Stimulated activated CD4-positive, alpha-beta T cell treated with anti-CD3 and anti-CD28 coated beads, Interleukin-1b, Interleukin-23, amount 100 ng/mL, for 1 hour (primary cell): Measurements from ENCODE around the gene DDAH2.

ENCODE experiments used
- DNase-seq, 2 donors: peaks; one replicate each; pipeline ENCODE4 v3.0.0-alpha.2; 2020; ENCODE audit warnings: low read depth in 2 of 2

DDAH2 gene

DNA sequence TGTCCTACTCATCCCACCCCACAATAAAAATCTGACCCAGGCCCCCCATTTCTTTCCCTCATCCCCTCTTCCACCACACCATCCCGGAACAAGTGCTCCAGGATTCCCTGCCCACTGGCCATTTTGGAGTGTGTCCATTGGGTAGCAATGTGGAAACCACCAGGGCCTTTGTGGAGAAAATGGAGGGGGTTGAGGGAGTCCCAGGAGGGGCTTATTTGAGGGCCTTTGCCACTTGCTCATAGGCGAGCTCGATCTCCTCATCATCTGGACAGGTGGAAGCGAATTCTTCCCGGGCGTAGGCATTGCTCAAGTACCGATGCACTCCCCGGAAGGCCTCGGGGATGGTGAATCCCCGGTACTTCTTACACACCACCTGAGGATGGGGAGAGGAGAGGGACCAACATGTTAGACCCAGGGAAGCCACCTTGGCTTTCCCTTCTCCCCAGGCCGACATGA is 1.6 kb upstream of the DDAH2 start:
- DNase-seq = no peak

DNA sequence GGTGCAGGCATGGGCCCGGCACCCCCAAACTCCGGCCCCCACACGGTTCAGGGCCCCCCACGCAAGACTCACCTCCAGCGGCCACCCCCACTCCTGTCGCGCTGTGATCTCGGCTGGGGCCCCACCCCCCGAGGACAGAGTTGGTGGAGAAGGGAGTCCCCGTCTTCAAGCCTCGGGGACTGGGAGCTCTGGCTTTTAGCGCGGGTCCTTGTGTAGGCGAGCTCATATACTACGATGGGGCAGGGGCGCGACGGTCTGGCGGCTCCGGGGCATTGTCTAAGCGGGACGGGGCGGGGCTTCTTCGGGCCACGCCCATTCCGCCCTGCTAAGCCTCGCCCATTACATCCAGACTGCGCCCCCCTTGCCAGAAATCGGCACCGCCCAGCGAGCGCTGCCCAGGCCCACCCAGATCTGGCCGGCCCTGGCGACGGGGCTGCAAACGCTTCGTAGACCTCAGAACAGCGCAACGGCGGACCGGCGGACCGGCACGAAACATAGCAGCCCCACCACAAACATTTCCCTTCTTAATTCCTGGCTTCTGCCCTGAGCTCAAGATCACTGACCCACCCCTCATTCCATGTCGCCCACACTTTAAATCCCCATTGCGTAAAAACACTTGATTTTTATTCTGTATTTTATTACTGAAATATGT is 1.0 kb upstream of the DDAH2 start:
- DNase-seq = peak in 1 of 2 donors; percentile 50

DNA sequence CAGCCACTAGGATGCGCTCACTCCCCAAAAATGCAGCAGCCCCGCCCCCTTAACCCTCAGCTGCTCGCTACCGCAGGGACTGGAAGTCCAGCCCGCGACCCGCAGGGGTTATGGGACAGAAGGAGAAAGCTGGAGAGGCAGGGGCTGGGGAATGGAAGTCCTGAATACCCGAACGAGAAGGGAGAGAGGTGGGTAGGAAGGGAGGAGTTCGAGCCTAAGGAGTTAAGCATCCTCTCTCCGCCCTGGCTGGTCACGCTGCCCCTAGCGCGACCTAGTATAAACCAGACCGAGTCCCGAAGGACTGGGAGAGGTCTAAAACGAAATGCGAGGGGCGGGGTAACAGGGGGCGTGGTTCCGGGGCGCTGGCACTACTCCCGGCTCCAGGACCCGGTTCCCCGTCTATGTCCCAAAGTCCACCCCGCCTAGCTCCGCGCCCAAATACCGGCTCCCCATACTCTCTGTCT is 448 bp upstream of the DDAH2 start:
- peak; percentile 60 for DNase-seq

DNA sequence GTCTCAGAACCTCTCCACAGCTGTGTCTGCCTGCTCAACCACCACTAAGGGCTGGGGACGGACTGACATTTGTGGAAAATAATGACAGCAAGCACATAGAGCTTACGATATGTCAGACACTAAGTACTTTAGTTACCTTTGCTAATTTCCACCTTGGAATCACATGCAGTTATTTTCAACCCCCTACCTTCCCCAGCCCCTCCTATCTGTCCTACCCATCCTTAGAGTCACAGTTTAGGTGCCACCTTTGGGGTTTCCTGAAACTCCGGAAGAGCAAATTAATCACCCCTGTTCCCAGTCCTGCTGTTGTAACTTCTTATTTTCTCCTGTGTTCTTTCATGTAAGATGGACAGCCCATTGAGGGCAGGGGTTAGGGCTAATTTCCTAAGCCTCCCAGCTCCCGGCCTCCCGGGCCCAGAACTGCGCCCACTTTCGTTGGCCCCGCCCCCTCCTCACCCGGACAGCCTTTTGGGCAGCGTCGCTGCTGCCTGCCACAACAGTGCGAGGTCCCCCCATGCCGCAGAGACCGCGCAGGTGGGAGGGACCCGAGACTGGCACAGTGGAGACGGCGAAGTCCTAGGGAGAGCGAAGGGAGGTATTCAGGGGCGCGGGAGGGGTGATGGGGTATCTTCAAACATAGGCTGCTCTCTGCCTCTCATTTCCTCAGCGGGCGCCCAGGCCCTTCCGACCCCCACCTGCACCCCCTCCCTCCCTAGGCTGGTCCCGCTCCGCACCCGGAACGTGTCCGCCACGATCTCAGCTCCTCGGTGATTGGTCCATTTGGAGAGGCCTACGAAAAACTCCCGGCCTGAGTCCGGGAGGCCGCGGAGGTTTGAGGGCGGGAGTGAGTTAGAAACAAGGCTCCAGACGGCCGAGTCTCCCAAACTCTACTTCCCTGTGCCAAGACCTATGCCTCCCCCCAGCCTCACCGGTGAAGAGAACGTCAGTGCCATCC is 1.1 kb downstream of the DDAH2 start:
- no peak for DNase-seq

DNA sequence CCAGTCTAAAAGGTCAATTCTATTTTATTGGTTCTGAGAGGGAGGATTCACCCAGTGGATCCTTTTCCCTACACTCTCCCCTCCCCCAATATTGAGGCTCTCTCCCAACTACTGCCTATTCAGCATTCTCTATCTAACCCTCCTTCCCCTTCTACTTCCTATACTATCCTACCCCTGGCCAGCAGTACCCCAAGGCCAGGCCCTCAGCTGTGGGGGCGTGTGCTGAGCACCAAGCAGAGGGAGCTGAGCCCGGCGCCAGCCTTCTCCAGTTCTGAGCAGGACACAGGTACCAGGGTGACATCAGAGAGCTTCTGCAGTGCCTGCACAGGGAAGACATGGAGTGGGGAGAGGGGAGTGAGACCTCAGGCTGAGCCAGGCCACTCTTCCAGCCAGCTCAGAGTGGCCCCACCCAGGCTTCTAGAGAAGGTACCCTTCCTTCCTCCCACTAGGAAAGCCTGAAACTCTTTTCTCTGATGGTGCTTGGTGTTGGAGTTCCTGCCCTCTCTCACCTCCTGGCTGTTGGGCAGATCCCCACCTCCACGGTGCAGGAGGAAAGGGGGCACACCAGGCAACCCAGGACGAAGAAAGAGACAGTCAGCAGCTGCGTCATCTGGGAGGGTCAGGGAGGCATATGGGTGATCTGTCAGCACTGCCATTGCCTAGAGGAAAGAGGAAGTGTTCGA is 1.9 kb downstream of the DDAH2 start:
- DNase-seq = no peak

DNA sequence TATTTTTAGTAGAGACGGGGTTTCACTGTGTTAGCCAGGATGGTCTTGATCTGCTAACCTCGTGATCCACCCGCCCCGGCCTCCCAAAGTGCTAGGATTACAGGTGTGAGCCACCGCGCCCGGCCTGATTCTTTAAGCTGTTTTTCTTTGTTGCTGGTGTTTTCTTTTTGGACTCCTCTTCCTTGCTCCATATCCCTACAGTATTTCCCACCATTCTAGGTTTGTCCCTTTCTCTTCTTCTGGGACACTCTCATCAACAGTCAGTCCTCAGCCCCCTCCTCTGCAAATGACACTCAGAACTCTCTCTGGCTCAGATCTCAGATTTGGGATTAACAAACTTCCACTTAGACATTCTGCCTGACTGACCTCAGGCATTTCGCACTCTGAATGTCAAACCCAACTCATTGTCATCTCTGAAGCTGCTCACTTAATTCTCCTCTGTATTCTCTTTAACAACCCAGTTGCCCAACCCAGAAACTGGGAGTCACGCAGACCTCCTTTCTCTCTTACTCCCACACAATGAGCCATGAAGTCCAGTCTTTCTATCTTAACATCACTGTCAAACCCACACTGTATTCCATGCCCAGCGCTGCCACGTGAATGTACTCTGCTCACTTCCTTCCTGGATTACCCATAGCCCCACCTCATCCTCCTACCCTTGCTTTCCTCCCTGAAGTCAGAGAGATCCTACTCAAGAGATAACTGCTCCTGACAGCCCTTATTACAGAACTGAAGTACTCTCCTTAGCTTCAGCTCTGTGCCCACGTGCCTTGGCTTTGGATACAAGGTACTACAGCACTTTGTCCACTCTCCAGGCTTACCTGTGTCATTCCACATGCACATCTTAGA is 3.4 kb downstream of the DDAH2 start:
- DNase-seq = no peak

DNA sequence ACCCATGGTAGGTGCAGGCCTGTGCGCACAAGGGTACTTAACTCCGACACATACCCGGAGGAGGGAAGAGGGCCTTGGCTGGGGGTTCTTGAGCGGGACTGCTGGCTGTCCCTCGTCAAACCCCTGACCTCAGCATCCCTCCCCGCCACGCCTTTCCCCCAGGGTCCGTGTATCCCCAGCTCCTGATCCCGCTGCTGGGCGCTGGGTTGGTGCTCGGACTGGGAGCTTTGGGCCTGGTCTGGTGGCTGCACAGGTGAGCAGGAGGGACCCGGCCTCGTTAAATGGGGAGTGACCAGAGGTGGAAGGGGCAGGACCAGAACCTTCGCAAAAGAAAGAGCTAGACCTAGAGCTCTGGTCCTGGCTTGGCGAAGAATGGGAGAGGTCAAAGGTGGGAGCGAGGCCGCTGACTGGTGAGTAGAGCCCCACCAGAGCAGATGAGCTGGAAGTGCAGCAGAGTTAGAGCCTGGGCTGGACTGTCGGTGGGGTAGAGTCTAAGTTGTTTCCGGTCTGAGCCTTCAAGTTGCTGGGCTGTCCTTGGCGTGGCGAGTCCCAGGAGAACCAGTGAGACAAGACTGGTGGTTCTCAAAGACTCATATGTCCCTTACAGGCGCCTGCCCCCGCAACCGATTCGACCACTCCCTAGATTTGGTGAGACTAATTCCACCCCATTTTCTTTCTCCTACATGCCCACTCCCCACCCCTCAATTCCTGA is 5.0 kb downstream of the DDAH2 start:
- DNase-seq = no peak

DNA sequence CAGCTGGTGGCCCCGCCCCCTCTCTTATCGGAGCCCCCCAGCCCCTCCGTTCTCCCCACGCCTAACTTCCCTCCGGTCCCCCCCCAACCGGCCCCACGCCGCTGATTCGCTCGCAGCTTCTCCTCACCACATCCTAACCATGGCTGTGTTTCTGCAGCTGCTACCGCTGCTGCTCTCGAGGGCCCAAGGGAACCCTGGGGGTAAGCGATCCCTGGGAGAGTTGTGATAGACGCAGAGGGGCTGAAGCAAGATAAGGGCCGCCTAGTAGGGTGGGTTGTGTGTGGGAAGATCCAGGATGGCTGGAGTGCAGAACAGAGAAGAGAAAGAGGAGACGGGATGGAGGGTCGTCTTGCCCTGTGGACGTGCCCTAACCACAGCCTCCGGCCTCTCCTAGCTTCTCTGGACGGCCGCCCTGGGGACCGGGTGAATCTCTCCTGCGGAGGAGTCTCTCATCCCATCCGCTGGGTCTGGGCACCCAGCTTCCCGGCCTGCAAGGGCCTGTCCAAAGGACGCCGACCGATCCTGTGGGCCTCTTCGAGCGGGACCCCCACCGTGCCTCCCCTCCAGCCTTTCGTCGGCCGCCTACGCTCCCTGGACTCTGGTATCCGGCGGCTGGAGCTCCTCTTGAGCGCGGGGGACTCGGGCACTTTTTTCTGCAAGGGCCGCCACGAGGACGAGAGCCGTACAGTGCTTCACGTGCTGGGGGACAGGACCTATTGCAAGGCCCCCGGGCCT is 5.7 kb downstream of the DDAH2 start, which contains the start of gene MPIG6B:
Gene MPIG6B (plus strand): TSS at position 129 of the 735 bp plus-strand sequence. CDS start 11 bp downstream, at position 140.
- DNase-seq = no peak

DNA sequence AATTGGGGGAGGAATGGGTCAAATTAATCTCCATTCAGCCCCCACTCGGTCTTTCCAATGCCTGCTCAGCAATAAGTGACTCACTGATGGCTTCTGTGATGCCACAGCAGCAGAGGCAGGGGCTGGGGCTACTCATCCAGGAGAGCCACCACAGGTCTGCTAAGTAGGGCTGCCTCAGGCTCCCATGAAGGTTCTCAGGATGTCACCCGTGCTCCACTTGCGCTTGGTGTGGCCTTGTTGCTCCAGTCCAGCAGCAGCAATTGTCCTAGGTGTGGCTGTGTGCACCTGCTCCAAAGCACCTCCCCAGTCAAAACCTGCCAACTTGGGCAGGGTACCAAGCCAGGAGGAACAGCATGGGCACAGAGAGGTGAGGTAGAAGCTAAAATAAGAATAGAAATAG is 6.9 kb downstream of the DDAH2 start:
- no peak for DNase-seq

DNA sequence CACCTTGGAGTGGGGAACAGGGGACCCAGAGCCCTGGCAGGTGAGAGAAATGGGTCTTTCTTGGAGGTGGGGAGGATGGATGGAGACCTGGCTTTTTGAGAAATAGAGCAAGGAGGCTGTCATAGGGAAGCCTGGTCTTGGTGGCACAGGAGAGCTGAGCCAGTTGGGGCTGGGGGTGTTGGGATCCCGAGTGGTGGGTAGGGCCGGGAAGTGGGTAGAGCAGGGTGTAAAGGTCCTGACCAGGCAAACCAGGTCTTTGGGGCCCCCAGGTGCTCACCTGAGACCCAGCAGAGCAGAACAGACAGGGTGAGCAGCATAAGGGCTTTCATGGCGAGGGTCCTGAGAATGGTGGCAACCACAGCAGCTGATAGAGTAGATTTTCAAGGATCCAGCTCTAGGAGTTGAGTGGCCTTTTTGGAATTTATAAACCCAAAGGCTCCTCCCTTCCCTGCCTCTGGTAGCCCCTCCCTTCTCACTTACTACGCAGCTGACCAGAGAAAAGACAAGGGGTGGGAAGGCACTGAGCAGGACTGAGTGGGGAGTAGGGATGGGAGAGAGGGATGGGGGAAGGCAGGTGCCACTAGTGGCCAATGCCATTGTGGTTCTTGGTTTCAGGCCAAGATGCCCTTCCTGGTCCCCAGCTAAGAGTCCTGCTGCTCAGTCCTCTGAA is 7.6 kb downstream of the DDAH2 start, which contains the start of gene LY6G6C:
Gene LY6G6C (minus strand): TSS at position 396 of the 670 bp plus-strand sequence. CDS start 67 bp downstream, at position 329.
- DNase-seq = no peak

DNA sequence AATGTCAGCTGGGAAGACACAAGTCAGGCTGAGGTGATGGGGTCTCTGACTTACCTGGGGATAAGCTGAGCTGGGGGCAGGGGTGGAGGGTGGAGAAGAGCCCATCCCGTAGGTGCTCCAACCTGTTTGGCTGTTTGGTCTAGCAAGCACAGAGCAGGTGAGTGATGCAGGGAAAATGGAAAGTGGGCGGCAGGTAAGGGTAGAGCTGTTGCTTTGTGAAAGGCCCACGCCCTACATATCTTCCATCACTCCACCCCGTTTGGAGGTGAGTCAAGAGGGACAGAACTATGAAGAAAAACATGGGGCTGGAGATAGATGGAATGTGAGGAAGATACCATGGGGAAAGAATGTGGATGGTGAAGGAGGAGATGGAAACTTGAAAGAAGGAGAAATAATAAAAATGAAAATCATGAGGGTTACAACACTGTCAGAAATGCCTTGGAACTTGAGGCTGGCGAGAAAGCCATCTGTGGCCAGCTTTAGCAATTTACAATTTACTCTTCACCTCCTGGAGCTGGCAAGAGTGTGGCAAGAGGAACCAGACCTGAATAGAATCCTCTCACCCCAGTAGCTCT is 8.8 kb downstream of the DDAH2 start:
- no peak for DNase-seq

DNA sequence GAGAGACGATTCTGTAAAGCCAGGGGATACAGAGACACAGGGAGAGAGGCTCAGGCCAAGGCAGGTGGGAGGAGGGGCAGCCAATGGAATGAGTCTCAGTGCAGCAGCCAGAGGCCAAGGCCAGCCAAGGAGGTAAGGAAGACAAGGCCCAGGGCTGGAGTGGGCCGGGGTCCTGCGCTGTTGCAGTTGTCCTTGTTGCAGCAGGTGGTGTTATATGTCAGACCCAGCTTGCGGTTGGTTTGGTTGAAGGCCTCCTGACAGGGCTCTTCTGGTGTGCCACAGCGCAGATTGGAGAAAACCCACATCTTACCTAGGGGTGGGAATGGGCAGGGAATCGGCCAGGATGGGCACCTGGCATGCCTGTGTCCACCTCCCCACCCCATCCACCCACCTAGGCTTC is 10.1 kb downstream of the DDAH2 start:
- no peak for DNase-seq

DNA sequence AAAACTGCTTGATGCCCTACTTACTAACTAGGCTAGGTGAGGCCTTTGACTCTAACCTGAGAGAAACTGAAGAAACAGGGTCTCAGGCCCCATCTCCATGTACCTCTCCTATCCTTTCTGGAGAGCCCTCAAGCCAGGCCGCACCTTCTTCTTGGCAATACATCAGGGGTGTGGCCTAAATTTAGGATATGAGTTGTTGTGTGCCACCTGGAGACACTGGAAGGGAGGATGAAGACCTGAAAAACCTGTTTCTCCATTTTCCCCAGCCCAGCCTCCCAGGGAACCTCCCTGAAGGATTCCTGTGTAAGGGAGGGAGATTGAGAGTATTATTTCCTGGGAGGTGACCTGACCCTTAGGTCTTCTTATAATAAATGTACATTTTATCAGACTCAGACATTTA is 10.8 kb downstream of the DDAH2 start:
- no peak for DNase-seq

DNA sequence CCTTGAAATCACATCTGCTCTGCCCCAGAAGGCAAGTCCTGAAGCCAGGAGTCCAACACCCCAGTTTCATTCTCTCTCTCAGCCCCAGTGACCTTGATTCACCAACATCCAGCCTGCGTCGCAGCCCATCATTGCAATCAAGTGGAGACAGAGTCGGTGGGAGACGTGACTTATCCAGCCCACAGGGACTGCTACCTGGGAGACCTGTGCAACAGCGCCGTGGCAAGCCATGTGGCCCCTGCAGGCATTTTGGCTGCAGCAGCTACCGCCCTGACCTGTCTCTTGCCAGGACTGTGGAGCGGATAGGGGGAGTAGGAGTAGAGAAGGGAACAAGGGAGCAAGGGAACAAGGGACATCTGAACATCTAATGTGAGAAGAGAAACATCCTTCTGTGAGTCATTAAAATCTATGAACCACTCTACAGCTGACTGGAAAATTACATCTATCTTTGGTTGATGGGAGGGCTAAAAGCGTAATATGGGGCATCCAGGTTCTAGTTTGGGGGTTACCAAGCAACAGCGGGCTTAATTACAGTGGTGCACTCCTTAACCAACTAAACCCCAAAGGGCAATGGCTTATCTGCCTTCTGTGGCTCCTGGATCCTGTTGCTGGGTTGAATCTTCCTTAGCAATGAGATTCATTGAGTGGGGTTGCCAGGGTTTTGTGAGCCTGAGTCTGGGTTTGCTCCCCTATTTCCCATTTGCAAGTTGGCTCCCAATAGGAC is 11.4 kb downstream of the DDAH2 start:
- no peak for DNase-seq

DNA sequence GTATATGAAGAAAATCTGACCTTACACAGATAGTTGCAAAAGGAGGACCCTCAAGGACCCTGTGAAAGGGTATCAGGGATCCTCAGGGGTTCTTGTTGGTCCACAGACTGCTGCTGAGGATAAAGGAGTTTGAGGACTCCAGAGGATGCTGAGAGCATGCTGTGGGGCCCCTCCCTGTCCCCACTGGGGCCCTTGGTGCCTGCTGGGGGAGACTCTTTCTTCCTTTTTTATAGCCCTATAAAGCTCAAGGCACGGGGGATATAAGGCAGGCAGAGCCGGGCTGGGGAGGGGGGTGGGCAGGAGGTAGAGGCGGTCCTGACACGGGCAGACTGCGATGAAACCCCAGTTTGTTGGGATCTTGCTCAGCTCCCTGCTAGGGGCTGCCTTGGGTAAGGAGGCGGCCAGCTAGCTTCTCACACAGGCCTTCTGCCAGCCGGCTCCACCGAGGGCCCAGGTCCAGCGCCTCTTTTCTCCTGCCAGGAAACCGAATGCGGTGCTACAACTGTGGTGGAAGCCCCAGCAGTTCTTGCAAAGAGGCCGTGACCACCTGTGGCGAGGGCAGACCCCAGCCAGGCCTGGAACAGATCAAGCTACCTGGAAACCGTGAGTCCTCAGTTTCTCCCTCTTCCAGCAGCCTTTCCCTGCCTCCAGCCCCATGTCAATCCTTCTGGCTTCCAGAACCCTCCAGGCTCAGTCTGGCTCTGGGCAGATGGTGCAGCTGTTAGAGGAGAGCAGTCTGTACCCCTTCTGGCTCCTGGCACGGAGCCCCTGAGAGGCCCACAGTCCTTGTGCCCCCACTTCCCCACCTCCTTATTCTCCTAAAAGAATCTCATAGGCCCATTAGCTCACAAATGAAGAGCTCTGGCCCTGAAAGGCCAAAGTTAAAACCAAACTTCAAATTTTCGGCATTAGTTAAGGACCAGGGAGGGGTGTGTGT is 13.8 kb downstream of the DDAH2 start, which contains the start of gene LY6G6D:
Gene LY6G6D (plus strand): TSS at position 327 of the 937 bp plus-strand sequence. CDS start 8 bp downstream, at position 335.
- DNase-seq = no peak

DNA sequence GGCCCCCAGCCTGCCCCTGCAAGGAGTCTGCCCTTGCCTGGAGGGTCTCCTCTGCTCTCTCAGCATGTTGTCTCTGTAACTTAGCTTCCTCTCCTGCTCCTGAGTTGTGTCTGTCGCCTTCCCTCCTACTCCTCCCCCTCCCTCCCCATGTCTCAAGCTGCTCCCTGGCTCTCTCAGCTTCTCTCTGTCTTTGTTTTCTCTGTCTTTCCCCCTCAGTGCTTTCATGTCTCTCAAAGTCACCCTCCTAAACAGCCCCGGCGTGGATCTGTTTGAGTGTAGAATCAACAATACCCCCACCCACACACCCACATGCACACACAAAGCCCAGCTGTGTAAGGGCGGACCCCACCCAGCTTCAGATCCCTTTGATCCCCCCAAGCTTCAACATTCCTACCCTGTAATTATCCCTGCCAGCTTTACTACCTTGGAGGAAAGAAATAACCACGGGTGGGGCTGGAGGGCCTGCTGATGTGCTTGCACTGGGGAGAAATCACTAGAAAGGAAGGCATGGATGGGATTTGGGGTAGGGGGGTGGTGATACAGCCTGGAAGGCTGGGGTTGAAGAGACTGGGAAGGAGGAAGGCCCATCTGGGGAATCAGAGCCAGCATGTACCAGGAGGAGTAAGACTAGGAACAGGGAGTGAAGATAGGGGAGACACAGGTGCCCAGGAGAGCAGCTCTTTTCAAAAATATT is 15.0 kb downstream of the DDAH2 start:
- no peak for DNase-seq
